Measurements from ENCODE around the gene RIMOC1. TPM values are rescaled to one million over a fixed set of nuclear protein-coding genes. Genes with fewer than 3 reads are reported as not detected.

Gene RIMOC1
- total and polyA plus RNA-seq, 2 of the 8 experiments (the other 6 are each of a cell fraction or from before 2014, with no cell fraction given), result 20.6 to 35.1 TPM

- Histone ChIP-seq H3K4me3 (ENCODE audit: extremely low read depth in 1 of 4, insufficient read depth in 2 of 4, low read depth in 3 of 4, low read length in 4 of 4) (no peak overlapping the region), H3K79me1 (ENCODE audit: low read depth, low read length) (0 out of 2 replicates have a peak, but pooled peaks cover 2% of the 10 kb centered on the region), H3K27ac (ENCODE audit: low read depth, low read length) (no peak overlapping the region), H2AK5ac (ENCODE audit: low read depth, low read length) (no peak overlapping the region), H3K9ac (replicated peaks in 1 of 4; ENCODE audit: extremely low read depth in 1 of 4, low read depth in 3 of 4, low read length in 3 of 4) (no peak overlapping the region), H2BK120ac (replicated peaks; ENCODE audit: low read depth, low read length) (no peak overlapping the region), H4K91ac (replicated peaks; ENCODE audit: insufficient read length, low read length) (no peak overlapping the region), H2BK12ac (ENCODE audit: low read depth, low read length) (no peak overlapping the region), H3K27me3 (replicated peaks in 1 of 4; ENCODE audit: control insufficient read depth in 3 of 4, extremely low read depth in 1 of 4, insufficient read depth in 3 of 4, low read length in 3 of 4) (peaks cover 0 to 24% (median 8%) of the 10 kb centered on the region in 4 experiments; a peak in 5 of 7 replicates), H3K23me2 (ENCODE audit: low read depth, low read length) (peaks cover 11% of the 10 kb centered on the region; the same call in 1 of the 2 replicates), H3K18ac (ENCODE audit: extremely low read depth, low read length) (no peak overlapping the region), H2BK15ac (ENCODE audit: low read length) (no peak overlapping the region), H4K8ac (ENCODE audit: extremely low read depth, insufficient read depth, low read length) (no peak overlapping the region), H3K36me3 (ENCODE audit: control insufficient read depth in 2 of 4, insufficient read depth in 4 of 4, low read length in 3 of 4) (no peaks in the 10 kb centered on the region), H2AFZ (ENCODE audit: low read length) (no peak overlapping the region), H3K79me2 (ENCODE audit: control insufficient read depth in 1 of 2, insufficient read depth in 2 of 2, low read length in 2 of 2) (peaks cover 0 to 9% of the 10 kb centered on the region in 2 experiments; a peak in 1 of 4 replicates), H3K9me3 (ENCODE audit: insufficient read depth in 2 of 2, low read depth in 1 of 2, low read length in 1 of 2) (no peaks in the 10 kb centered on the region), H4K5ac (ENCODE audit: insufficient read length, low read depth, low read length) (no peak overlapping the region), H2BK20ac (ENCODE audit: low read length) (no peak overlapping the region), H3K56ac (replicated peaks; ENCODE audit: insufficient read length, low read depth, low read length) (no peak overlapping the region), H3K23ac (ENCODE audit: insufficient read length) (no peak overlapping the region), H3K4ac (replicated peaks; ENCODE audit: insufficient read length, low read depth, low read length) (no peak overlapping the region), H2BK5ac (ENCODE audit: low read depth, low read length) (no peak overlapping the region), H4K20me1 (replicated peaks in 1 of 2; ENCODE audit: control insufficient read depth in 1 of 2, insufficient read depth in 2 of 2, low read length in 2 of 2) (peaks cover 2 to 3% of the 10 kb centered on the region in 2 experiments), H3K14ac (ENCODE audit: insufficient read length) (no peak overlapping the region), H3K4me2 (ENCODE audit: insufficient read depth in 1 of 2, low read depth in 2 of 2, low read length in 2 of 2) (no peak overlapping the region), H3K4me1 (replicated peaks in 1 of 4; ENCODE audit: control insufficient read depth in 3 of 4, insufficient read depth in 4 of 4, low read length in 3 of 4) (peaks cover 0 to 10% (median 3%) of the 10 kb centered on the region in 4 experiments; a peak in 4 of 7 replicates)
- POLR2A ChIA-PET (ENCODE audit: partially characterized antibody), result no interaction called here
- FAIRE-seq (no peak), DNase-seq (ENCODE audit: low read depth in 1 of 2, low spot score in 2 of 2) (no peak)
- 87% methylated on average over 2 of the region's 2 CpGs; no CpG with 5 or more reads in 1 of the 2 experiments for WGBS, 2 experiments (ENCODE audit: extremely low coverage in 1 of 2, insufficient coverage in 1 of 2, insufficient read length in 1 of 2, insufficient replicate concordance in 2 of 2, low coverage in 1 of 2, low lambda C conversion rate in 2 of 2, missing lambda C conversion rate in 1 of 2)
- CTCF ChIA-PET (ENCODE audit: partially characterized antibody), result no interaction called here
- TF ChIP-seq POLR2A (IDR thresholded peaks at IDR 0.05; ENCODE audit: control extremely low read depth in 1 of 2, low read depth in 2 of 2, low read length in 2 of 2), result no peak
- TF ChIP-seq TBP (IDR thresholded peaks at IDR 0.05; ENCODE audit: low read depth, low read length), result no peak
- TF ChIP-seq NANOG (IDR thresholded peaks at IDR 0.05; ENCODE audit: insufficient read depth, low read depth, low read length, poor library complexity, severe bottlenecking), result no peak
- TF ChIP-seq CTBP2 (IDR thresholded peaks at IDR 0.05; ENCODE audit: borderline replicate concordance, insufficient read depth, insufficient read length, low read length), result no peak
- no peak for TF ChIP-seq KDM5A (IDR thresholded peaks at IDR 0.05; ENCODE audit: low read length)
- no peak for TF ChIP-seq BACH1 (IDR thresholded peaks at IDR 0.05; ENCODE audit: low read length)
- no peak for TF ChIP-seq ZNF274 (IDR thresholded peaks at IDR 0.05; ENCODE audit: borderline replicate concordance, extremely low read depth, low read length)
- TF ChIP-seq RXRA (IDR thresholded peaks at IDR 0.05; ENCODE audit: insufficient read depth, low read depth, low read length), result no peak
- TF ChIP-seq TAF1 (IDR thresholded peaks at IDR 0.05; ENCODE audit: low read depth, low read length), result no peak
- TF ChIP-seq PHF8 (conservative IDR thresholded peaks at IDR 0.05; ENCODE audit: low read depth, low read length), result no peak
- no peak for TF ChIP-seq E2F6 (IDR thresholded peaks at IDR 0.05)
- no peak for TF ChIP-seq FOSL1 (IDR thresholded peaks at IDR 0.05; ENCODE audit: insufficient read depth, low read depth, low read length)
- no peak for TF ChIP-seq EP300 (IDR thresholded peaks at IDR 0.05; ENCODE audit: borderline replicate concordance in 1 of 2, low read depth in 2 of 2, low read length in 2 of 2)
- TF ChIP-seq KDM1A (IDR thresholded peaks at IDR 0.05; ENCODE audit: borderline replicate concordance, low read length), result no peak
Measured at GRCh38 chr5:41871852-41872251, 32.3 kb upstream of the RIMOC1 start.

All from H1 (cell line).